GM13976 (cell line): Measurements from ENCODE around the gene ACSBG1.

Experiments used
- DNase-seq: peaks from one replicate; pipeline ENCODE4 v3.0.0; 2012; ENCODE audit warnings: low spot score
- in situ Hi-C: fragments of 300-500 bp; cut with MboI; formaldehyde crosslinking; loops from one replicate; pipeline ENCODE4 v1.12.0; 2022; ENCODE audit warnings: low sequenced_read_pairs, mixed read lengths, inconsistent platforms; ENCODE audit not compliant: unreplicated experiment
- TF ChIP-seq, protein P1 (sequence below): IDR thresholded peaks from 2 replicates; pipeline ENCODE4 v1.5.1; 2012; ENCODE audit warnings: borderline replicate concordance, mild to moderate bottlenecking; ENCODE audit not compliant: insufficient read depth; ENCODE audit errors: extremely low read depth, missing control alignments, control extremely low read depth

ACSBG1 gene

GRCh38 chr15:78200276-78200930 is 34.0 kb downstream of the ACSBG1 start:
- TF ChIP-seq, protein P1, sequence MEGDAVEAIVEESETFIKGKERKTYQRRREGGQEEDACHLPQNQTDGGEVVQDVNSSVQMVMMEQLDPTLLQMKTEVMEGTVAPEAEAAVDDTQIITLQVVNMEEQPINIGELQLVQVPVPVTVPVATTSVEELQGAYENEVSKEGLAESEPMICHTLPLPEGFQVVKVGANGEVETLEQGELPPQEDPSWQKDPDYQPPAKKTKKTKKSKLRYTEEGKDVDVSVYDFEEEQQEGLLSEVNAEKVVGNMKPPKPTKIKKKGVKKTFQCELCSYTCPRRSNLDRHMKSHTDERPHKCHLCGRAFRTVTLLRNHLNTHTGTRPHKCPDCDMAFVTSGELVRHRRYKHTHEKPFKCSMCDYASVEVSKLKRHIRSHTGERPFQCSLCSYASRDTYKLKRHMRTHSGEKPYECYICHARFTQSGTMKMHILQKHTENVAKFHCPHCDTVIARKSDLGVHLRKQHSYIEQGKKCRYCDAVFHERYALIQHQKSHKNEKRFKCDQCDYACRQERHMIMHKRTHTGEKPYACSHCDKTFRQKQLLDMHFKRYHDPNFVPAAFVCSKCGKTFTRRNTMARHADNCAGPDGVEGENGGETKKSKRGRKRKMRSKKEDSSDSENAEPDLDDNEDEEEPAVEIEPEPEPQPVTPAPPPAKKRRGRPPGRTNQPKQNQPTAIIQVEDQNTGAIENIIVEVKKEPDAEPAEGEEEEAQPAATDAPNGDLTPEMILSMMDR: no peak
- in situ Hi-C loops: no loop called here
- DNase-seq: no peak

GRCh38 chr15:78197632-78198031 is 36.7 kb downstream of the ACSBG1 start:
- no peak for DNase-seq
- in situ Hi-C loops: loop anchor here (5.0 to 10.0 kb wide), 2 partner anchors 63 to 85 kb away; partner anchors contain the start of gene CIB2
- TF ChIP-seq, protein P1: no peak

- TF ChIP-seq, protein P1: peak; percentile 85
- DNase-seq: peak; percentile 88
- in situ Hi-C loops: loop anchor here (5.0 to 10.0 kb wide), 2 partner anchors 61 to 83 kb away; partner anchors contain the start of gene CIB2
Measured at GRCh38 chr15:78195735-78196201, 38.6 kb downstream of the ACSBG1 start.

DNA sequence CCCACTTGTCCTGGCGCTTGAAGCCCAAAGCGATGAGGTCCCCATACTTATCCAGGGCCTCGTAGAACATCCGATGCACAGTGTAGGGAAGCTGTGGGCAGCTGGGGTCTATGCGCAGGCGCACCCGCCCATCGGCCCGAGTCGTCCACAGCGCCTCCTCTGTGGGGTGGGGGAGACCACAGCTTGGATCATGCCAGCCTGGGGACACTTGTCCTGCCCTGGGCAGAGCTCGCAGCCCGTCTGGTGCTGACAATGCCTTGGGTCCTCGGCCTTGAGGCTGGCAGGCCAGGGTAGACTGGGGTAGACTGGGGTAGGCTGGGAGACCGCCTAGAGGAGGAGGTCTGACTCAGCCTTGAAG is 39.8 kb downstream of the ACSBG1 start:
- TF ChIP-seq, protein P1: no peak
- no peak for DNase-seq
- in situ Hi-C loops: loop anchor here (10.0 kb wide), 1 partner anchor 60 kb away; the partner anchor contains the start of gene CIB2

- no peak for DNase-seq
- TF ChIP-seq, protein P1: no peak
- in situ Hi-C loops: loop anchor here (10.0 kb wide), 1 partner anchor 59 kb away; the partner anchor contains the start of gene CIB2
Measured at GRCh38 chr15:78193731-78194567, 40.4 kb downstream of the ACSBG1 start.

DNA sequence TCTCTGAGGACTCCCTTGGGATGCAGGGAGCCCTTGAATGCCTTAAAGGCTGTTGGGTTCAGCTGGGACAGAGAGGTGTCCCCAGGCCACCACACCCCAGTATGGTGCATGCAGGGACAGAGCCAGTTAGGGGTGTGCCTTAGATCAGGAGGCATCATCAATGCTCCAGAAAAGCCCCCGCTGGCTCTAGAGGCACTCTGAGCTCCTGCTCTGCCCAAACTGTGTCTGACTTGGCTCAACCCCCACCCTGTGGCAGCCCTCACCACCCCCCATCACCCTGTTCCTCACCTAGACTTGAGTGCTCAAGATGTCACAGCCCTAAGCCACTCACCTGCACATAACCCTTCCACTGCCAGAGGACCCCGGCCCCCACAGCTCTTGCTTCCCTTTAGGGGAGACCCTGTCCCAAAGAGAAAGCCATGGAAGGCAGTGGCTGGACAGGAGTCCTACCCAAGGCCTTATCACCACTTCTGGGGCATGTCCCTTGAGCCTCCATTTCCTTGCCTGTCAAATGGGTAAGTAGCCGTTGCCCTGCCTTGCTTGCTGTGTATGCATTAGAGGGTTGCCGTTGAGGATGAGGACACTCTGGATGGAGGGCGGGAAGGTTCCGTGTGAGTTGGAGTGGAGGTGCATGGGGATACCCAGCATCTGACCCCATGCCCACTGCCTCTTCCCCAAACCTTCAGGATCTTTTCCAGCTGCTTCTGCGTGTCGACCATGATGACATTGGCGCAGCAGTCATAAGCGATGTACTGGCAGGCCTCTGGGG is 41.4 kb downstream of the ACSBG1 start:
- DNase-seq: no peak
- in situ Hi-C loops: loop anchor here (10.0 kb wide), 1 partner anchor 58 kb away; the partner anchor contains the start of gene CIB2
- TF ChIP-seq, protein P1: no peak
